CD4-positive, alpha-beta T cell treated with Interleukin-15 for 4 hours (primary cell): ENCODE data around the gene BFSP1.
A peak's percentile ranks its signal among the peaks of the same experiment; 100 is the strongest.

ENCODE experiments used
- DNase-seq: peaks from one replicate; pipeline ENCODE4 v3.0.0-alpha.2; 2020; ENCODE audit warnings: low spot score

Gene BFSP1

GRCh38 chr20:17557675-17558006 lies 26.5 kb upstream of the BFSP1 start:
- no peak for DNase-seq

- DNase-seq, result no peak
Observed at GRCh38 chr20:17556837-17557674, 25.9 kb upstream of the BFSP1 start.

GRCh38 chr20:17555106-17555505 lies 23.9 kb upstream of the BFSP1 start:
- no peak for DNase-seq

GRCh38 chr20:17549131-17549530 lies 18.0 kb upstream of the BFSP1 start:
- no peak for DNase-seq

GRCh38 chr20:17545127-17545526 lies 13.9 kb upstream of the BFSP1 start:
- DNase-seq, result no peak

- no peak for DNase-seq
Observed at GRCh38 chr20:17543531-17544131, 12.5 kb upstream of the BFSP1 start.

- no peak for DNase-seq
Observed at GRCh38 chr20:17542993-17543412, 11.8 kb upstream of the BFSP1 start.

GRCh38 chr20:17542481-17542880 lies 11.3 kb upstream of the BFSP1 start:
- DNase-seq, result no peak

- DNase-seq, result no peak
Observed at GRCh38 chr20:17541996-17542395, 10.8 kb upstream of the BFSP1 start.

GRCh38 chr20:17541596-17541995 lies 10.4 kb upstream of the BFSP1 start:
- no peak for DNase-seq

GRCh38 chr20:17538517-17539170 lies 7.5 kb upstream of the BFSP1 start:
- DNase-seq, result no peak

GRCh38 chr20:17537959-17538358 lies 6.8 kb upstream of the BFSP1 start:
- DNase-seq, result no peak

GRCh38 chr20:17536944-17537444 lies 5.8 kb upstream of the BFSP1 start:
- DNase-seq, result peak; percentile 75

- no peak for DNase-seq
Observed at GRCh38 chr20:17534077-17534476, 2.9 kb upstream of the BFSP1 start.

GRCh38 chr20:17533396-17533795 lies 2.2 kb upstream of the BFSP1 start:
- DNase-seq, result no peak

- no peak for DNase-seq
Observed at GRCh38 chr20:17531665-17532025, 466 bp upstream of the BFSP1 start.

- no peak for DNase-seq
Observed at GRCh38 chr20:17530153-17530552, 1.0 kb downstream of the BFSP1 start.

- no peak for DNase-seq
Observed at GRCh38 chr20:17529586-17529985, 1.6 kb downstream of the BFSP1 start.

- DNase-seq, result no peak
Observed at GRCh38 chr20:17525650-17526049, 5.5 kb downstream of the BFSP1 start.

GRCh38 chr20:17525132-17525531 lies 6.0 kb downstream of the BFSP1 start:
- DNase-seq, result no peak

GRCh38 chr20:17524560-17524959 lies 6.6 kb downstream of the BFSP1 start:
- no peak for DNase-seq

GRCh38 chr20:17523326-17523725 lies 7.9 kb downstream of the BFSP1 start:
- DNase-seq, result no peak

GRCh38 chr20:17522528-17522927 lies 8.7 kb downstream of the BFSP1 start:
- DNase-seq, result no peak
